GM18498 (cell line): ENCODE results near the gene CYSLTR2.

Source experiments
- ATAC-seq: cut with Tn5 transposase; IDR thresholded peaks from one replicate; pipeline ENCODE4 v1.9.1; 2021; ENCODE audit warnings: mild to moderate bottlenecking, moderate library complexity; ENCODE audit not compliant: unreplicated experiment

Gene CYSLTR2

GRCh38 chr13:48733739-48734335 lies 80.1 kb downstream of the CYSLTR2 start:
- ATAC-seq, result no peak

GRCh38 chr13:48735571-48735970 lies 81.8 kb downstream of the CYSLTR2 start:
- no peak for ATAC-seq

- no peak for ATAC-seq
Observed at GRCh38 chr13:48737689-48738088, 84.0 kb downstream of the CYSLTR2 start.

GRCh38 chr13:48738311-48738710 lies 84.6 kb downstream of the CYSLTR2 start:
- no peak for ATAC-seq

GRCh38 chr13:48739386-48739964 lies 85.7 kb downstream of the CYSLTR2 start:
- ATAC-seq, result no peak

GRCh38 chr13:48741377-48741776 lies 87.6 kb downstream of the CYSLTR2 start:
- no peak for ATAC-seq

- ATAC-seq, result no peak
Observed at GRCh38 chr13:48746821-48747220, 93.1 kb downstream of the CYSLTR2 start.

GRCh38 chr13:48748681-48749080 lies 95.0 kb downstream of the CYSLTR2 start:
- no peak for ATAC-seq

GRCh38 chr13:48749144-48749543 lies 95.4 kb downstream of the CYSLTR2 start:
- no peak for ATAC-seq

- ATAC-seq, result peak; percentile 93
Observed at GRCh38 chr13:48749699-48750473, 96.2 kb downstream of the CYSLTR2 start.

GRCh38 chr13:48750588-48751383 lies 97.1 kb downstream of the CYSLTR2 start:
- ATAC-seq, result no peak

GRCh38 chr13:48760626-48761025 lies 106.9 kb downstream of the CYSLTR2 start:
- no peak for ATAC-seq
